A204.1 (cell line): ENCODE results near the gene SSBP2.
"Not testable (repeated sequence)": the region's sequence is repeated elsewhere in the genome, so short reads cannot be mapped to it uniquely, and the experiment has no call there.

Experiments
- FAIRE-seq: peaks from 2 replicates; lab custom pipeline; 2012; peaks lifted over from hg19 to GRCh38; lab: Jason Lieb, UNC

Gene SSBP2

GRCh38 chr5:81728301-81728700, 22.6 kb downstream of the SSBP2 start:
- no peak for FAIRE-seq

- FAIRE-seq = no peak
Measured at GRCh38 chr5:81726297-81726696, 24.6 kb downstream of the SSBP2 start.

GRCh38 chr5:81724571-81724970, 26.3 kb downstream of the SSBP2 start:
- no peak for FAIRE-seq

DNA sequence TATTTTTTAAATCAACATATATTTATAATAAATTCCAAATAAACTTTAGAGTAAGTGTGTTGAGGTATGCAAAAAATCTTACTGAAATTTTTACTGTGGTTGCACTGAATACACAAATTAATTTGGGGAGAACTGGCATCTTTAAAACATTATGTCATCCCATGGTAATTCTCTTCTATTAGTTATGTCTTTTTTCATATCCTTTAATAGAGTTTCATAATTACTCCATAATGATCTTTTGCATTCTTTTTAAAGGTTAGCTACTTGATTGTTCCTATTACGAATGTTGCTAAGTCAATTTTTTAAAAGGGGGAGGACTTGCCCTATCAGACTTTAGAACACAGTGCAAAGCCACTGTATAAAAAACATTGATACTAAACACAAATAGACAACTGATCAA, 26.8 kb downstream of the SSBP2 start:
- no peak for FAIRE-seq

DNA sequence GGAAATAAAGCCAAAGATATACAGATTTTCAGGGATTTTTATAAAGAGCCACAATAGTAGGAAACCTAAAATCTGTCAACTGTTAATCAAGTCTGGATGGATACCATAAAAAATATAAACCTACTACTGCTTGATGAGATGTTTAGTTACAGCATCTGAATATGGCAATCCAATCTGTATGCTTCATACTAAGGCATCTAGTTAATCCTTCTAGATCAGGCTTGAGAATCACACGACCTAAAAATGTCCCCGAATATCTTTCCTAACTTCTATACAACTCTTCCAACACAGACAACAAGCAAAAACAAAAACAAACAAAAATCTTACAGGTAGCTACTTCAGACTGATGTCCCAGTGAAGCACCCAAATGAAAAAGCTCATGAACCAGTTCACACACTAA, 29.8 kb downstream of the SSBP2 start:
- FAIRE-seq = no peak

DNA sequence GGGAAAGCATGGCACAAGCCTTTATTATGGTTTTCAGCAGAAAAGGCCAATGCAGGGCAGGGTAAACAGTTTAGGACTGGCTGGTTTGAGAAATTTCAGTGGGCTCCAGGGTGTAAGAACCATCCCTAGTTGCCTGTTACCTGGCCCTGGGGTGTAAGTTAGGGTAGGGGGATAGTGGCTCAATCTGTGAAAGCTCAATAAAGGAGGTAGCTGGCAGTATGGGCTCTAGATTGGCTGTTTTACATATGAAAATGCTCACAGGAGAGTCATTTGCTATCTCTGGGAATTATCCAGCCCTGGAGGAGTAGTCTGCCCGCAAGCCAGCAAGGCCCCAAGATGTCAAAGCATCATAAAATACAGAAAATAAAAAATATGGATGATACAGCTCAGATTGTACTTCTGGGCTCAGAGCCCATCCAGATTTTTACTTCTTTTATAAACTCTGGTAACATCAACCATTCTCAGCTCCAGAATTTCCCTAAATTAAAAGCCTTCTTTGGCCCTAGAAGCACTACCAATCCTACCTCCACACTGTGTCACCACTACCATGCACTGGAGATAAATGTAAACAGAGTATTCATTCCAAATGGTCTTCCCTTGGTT, 31.1 kb downstream of the SSBP2 start:
- no peak for FAIRE-seq

DNA sequence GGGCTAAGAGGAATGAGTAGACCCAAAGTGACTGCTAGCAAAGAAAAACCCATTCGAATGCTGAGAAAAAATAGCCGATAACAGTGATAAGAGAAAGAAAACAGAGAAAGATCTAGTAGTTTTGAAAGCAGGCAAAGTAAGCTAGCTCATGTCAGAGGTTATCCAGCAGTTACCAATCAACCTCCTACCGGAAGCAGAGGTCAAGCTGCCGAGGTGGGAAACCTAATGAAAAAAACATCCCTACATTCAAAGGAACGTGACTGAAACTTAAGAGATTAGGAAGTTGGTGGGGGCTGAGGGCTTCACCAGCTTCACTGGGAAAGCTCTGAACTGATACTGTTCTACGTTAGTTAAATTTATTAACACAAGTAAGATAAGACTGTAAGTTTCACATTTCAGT, 32.6 kb downstream of the SSBP2 start:
- FAIRE-seq = no peak

DNA sequence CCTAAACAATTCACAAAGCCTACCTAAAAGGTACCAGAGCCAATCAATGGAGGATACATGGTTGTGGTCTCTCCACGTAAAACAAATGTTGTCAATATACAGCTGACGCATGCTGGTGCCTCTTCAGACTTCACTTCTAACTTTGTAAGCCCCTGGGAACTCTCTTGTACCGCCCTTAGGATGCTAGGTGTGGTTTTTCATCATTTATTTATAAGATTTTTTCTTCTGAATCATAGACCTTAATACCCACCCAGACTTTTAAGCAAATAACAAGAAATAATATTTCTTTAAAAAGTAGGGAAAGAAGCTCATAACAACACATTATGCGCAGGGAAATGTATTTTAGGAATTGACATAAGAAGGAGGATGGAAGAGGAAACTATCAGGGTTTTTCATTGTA, 33.0 kb downstream of the SSBP2 start:
- FAIRE-seq = no peak

- FAIRE-seq = no peak
Measured at GRCh38 chr5:81717226-81717625, 33.7 kb downstream of the SSBP2 start.

GRCh38 chr5:81714076-81714475, 36.8 kb downstream of the SSBP2 start:
- FAIRE-seq = not testable (repeated sequence)

DNA sequence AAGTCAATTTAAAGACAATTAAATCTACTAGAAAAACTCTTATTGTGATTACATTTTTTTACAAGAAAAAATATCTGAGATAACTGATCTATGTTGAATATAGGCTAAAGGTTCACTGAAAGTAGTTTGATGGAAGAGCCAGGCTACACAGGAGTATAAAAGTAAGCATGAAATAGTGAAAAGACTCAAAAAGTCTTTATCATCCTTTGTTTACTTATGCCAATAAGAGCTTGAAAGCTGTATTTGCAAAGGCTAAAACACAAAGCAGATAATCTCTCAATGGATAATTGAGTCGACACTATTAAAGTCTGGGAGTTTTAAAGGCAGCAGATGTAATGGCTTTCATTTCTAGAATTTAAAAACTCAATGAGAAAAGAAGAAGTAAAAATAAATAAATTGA, 42.0 kb downstream of the SSBP2 start:
- FAIRE-seq = no peak

DNA sequence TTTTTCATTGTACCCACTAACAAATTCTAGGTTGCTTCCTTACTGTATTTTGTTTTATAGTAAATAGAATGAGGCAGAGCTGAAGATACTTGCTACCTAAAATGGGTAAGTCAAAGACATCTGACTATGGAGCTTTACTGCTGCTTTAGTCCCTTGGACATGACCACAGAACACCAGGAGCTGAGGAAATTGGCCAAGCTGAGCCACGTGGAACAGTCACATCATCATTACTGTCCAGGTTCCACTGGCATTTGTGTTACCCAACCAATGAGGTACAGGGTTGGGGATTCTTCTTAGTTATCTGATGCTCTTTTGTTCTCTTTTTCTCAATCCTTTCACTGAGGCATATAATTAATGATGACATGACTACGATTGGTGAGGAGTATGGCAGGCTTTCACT, 47.1 kb downstream of the SSBP2 start:
- no peak for FAIRE-seq

DNA sequence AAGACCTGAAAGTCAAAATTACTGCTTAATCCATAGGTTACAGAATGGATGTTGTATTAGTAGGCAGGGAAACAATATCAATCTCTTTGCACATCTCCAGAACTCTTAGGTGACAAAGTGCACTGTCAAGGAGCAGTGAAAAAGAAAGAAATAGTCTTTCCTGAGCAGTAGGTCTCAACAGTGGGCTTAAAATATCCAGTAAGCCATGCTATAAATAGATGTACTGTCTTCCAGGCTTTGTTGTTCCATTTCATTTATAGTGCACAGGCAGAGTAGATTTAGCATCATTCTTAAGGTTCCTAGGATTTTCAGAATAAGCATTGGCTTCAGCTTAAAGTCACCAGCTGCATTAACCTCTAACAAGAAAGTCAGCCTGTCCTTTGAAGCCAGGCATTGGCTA, 50.7 kb downstream of the SSBP2 start:
- no peak for FAIRE-seq

- no peak for FAIRE-seq
Measured at GRCh38 chr5:81698813-81699212, 52.1 kb downstream of the SSBP2 start.

DNA sequence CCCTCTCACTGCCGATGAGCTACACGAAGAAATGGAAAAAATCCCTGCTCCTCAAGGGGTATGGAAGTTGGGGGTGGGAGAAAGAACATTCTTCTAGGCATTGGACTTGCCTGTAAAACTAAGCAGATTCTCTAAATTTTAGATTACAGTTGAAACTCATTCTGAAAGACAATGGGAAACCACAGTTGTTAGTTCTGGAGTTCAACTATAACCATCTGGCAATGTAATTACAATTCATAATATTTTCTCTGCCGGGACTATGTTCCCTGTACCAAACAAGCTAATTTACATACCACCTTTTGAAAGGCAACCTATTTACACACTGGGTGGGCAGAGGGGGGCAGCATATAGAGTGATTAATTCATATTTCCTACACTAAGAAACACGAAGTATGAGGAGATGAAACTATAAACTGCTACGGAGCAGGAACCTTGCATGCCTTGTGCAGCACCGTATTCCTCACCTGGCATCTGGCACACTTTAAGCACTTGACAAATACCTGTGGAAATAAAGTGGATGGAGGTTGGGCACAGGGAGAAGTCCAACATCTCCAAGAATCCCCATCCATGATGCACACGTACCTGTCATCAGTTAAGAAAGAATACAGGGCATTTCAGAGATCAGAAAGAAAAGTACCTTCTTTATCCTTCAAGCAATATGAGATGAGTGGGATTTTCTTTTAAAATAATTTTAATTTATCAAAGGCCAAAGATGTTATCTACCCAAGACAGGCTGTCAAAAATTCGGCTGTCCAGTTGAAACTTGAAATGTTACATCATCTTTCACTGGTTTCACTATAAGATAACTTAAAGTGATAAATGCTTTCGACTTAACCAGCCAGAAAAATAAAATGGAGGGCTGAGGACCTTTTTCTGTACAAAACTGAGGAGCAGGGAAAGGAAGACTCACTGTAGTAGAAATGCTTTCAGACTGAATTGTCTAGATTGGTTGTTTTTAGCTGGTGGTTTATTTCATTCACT, 54.2 kb downstream of the SSBP2 start:
- no peak for FAIRE-seq

GRCh38 chr5:81694726-81695125, 56.2 kb downstream of the SSBP2 start:
- FAIRE-seq = no peak

- no peak for FAIRE-seq
Measured at GRCh38 chr5:81688215-81688614, 62.7 kb downstream of the SSBP2 start.

GRCh38 chr5:81687292-81687691, 63.6 kb downstream of the SSBP2 start:
- FAIRE-seq = no peak

- no peak for FAIRE-seq
Measured at GRCh38 chr5:81685471-81685870, 65.4 kb downstream of the SSBP2 start.

DNA sequence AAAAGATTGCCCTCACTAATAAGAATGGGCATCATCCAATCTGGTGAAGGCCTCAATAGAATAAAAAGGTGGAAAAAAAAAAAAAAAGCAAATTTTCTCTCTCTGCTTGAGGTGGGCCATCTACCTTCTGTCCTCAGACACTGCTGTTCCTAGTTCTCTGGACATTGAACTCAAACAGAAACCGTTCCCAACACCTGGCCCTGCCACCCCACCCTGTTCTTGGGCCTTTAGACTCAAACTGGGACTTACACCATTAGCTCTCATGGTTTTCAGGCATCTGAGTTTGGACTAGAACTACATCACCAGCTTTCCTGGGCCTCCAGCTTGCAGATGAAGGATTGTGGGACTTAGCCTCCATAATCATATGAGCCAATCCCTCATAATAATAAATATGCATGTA, 71.0 kb downstream of the SSBP2 start:
- FAIRE-seq = no peak

DNA sequence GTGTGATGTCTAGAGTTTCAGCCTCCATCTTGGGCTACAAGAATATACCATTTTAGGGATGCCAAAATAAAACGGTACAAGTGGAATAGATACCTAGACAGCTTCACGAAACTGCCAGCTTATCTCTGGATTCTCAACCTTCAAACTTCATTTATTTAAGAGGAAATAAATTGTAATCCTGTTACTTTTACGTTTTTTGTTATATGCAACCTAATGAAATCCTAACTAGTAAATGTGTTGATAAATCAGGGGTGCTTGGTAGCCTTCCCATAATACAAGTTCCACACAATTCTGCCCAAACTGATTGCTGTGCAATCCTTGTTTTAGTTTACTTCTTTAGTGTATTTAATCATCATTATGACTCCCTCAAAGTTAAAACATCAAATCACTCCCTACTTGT, 75.5 kb downstream of the SSBP2 start:
- no peak for FAIRE-seq

GRCh38 chr5:81665795-81666194, 85.1 kb downstream of the SSBP2 start:
- no peak for FAIRE-seq

DNA sequence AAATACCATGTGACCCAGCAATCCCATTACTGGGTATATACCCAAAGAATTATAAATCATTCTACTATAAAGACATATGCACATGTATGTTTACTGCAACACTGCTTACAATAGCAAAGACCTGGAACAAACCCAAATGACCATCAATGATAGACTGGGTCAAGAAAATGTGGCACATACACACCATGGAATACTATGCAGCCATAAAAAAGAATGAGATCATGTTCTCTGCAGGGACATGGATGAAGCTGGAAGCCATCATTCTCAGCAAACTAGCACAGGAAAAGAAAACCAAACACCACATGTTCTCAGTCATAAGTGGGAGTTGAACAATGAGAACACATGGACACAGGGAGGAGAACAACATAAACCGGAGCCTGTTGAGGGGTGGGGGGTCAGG, 90.3 kb downstream of the SSBP2 start:
- FAIRE-seq = not testable (repeated sequence)

- FAIRE-seq = peak; percentile 82
Measured at GRCh38 chr5:81657386-81657785, 93.5 kb downstream of the SSBP2 start.
